Measurements from ENCODE around the gene ESPN. TPM values are rescaled to one million over a fixed set of nuclear protein-coding genes. Genes with fewer than 3 reads are reported as not detected.
A peak's percentile ranks its signal among the peaks of the same experiment; 100 is the strongest.

ESPN gene
- total and polyA plus RNA-seq, 2 of the 8 experiments (the other 6 are each of a cell fraction or from before 2014, with no cell fraction given), result 5.2 to 16.3 TPM

- no peak for TF ChIP-seq SRF (IDR thresholded peaks at IDR 0.05; ENCODE audit: low read depth, low read length)
- no peak for TF ChIP-seq CHD2 (IDR thresholded peaks at IDR 0.05; ENCODE audit: low read length)
- TF ChIP-seq RXRA (IDR thresholded peaks at IDR 0.05; ENCODE audit: insufficient read depth, low read depth, low read length), result no peak
- TF ChIP-seq POLR2AphosphoS5 (IDR thresholded peaks at IDR 0.05; ENCODE audit: low read depth, low read length), result peak; percentile 70
- TF ChIP-seq ATF2 (IDR thresholded peaks at IDR 0.05; ENCODE audit: low read length), result no peak
- no peak for TF ChIP-seq JUND (IDR thresholded peaks at IDR 0.05; ENCODE audit: low read length)
- peak; percentile 63; the same call in 1 of the 2 replicates for TF ChIP-seq SP4 (IDR thresholded peaks at IDR 0.05; ENCODE audit: low read length)
- TF ChIP-seq BCL11A (IDR thresholded peaks at IDR 0.05; ENCODE audit: low read depth in 2 of 2, low read length in 2 of 2), result no peak
- no peak for TF ChIP-seq JUN (IDR thresholded peaks at IDR 0.05; ENCODE audit: low read depth, low read length)
- TF ChIP-seq RBBP5 (IDR thresholded peaks at IDR 0.05; ENCODE audit: borderline replicate concordance, low read depth, low read length), result peak; percentile 77; the same call in 1 of the 2 replicates
- TF ChIP-seq USF2 (IDR thresholded peaks at IDR 0.05; ENCODE audit: low read length), result no peak
- no peak for TF ChIP-seq KDM5A (IDR thresholded peaks at IDR 0.05; ENCODE audit: low read length)
- TF ChIP-seq HDAC2 (IDR thresholded peaks at IDR 0.05; ENCODE audit: borderline replicate concordance in 1 of 2, low read depth in 2 of 2, low read length in 2 of 2), result 0 out of 4 replicates have a peak, but pooled peaks have one; percentile 22 to 49
- TF ChIP-seq MAX (IDR thresholded peaks at IDR 0.05), result peak; percentile 23; the same call in 1 of the 2 replicates
- 0 out of 2 replicates have a peak, but pooled peaks have one; percentile 17 for TF ChIP-seq CEBPB (IDR thresholded peaks at IDR 0.05; ENCODE audit: low read depth, low read length)
- peak; percentile 92 for TF ChIP-seq CREB1 (IDR thresholded peaks at IDR 0.05)
- peak; percentile 69; the same call in 1 of the 2 replicates for TF ChIP-seq SP1 (IDR thresholded peaks at IDR 0.05; ENCODE audit: low read depth, low read length)
- no peak for TF ChIP-seq RFX5 (IDR thresholded peaks at IDR 0.05; ENCODE audit: borderline replicate concordance, low read depth, low read length)
- no peak for TF ChIP-seq E2F6 (IDR thresholded peaks at IDR 0.05)
- no peak for TF ChIP-seq TAF7 (optimal IDR thresholded peaks at IDR 0.05; ENCODE audit: borderline replicate concordance, low read depth, low read length)
- TF ChIP-seq SIN3A (conservative IDR thresholded peaks at IDR 0.05 in 1 of 2, IDR thresholded peaks at IDR 0.05 in 1 of 2; ENCODE audit: low read depth in 1 of 2, low read length in 2 of 2), result no peak
These were observed 38.9 kb upstream of the ESPN start (continued) for GRCh38 chr1:6385488-6386191.

Data from H1 (cell line).